MM.1S (cell line): ENCODE measurements around the gene STK32A.

Experiments used
- CTCF ChIP-seq: fragments of 300-600 bp; sonication (generic); IDR thresholded peaks from 2 replicates; pipeline ENCODE4 v1.5.1; 2016; ENCODE audit warnings: antibody characterized with exemption, low read length, mixed read lengths
- EZH2 ChIP-seq: fragments of 300-600 bp; sonication (generic); optimal IDR thresholded peaks from 2 replicates; pipeline ENCODE3; 2017; ENCODE audit warnings: low read depth, mild to moderate bottlenecking, antibody characterized with exemption, low read length, mixed read lengths
- EZH2phosphoT487 ChIP-seq: fragments of 300-600 bp; sonication (generic); IDR thresholded peaks from 2 replicates; pipeline ENCODE4 v1.6.1; 2018; ENCODE audit warnings: antibody characterized with exemption, low read length

GRCh38 chr5:147327905-147328304 is 93.1 kb downstream of the STK32A start:
- TF ChIP-seq CTCF, result no peak
- no peak for TF ChIP-seq EZH2phosphoT487
- no peak for TF ChIP-seq EZH2
